NCI-H2171 treated with DMSO at 0.1 percent for 48 hours (cell line): ENCODE measurements around the gene ENDOG.

Source experiments
- DNase-seq: peaks from one replicate; lab custom pipeline; 2025; lab: John Stamatoyannopoulos, UW

ENDOG gene

GRCh38 chr9:128800061-128800460 is 18.2 kb upstream of the ENDOG start:
- no peak for DNase-seq

DNA sequence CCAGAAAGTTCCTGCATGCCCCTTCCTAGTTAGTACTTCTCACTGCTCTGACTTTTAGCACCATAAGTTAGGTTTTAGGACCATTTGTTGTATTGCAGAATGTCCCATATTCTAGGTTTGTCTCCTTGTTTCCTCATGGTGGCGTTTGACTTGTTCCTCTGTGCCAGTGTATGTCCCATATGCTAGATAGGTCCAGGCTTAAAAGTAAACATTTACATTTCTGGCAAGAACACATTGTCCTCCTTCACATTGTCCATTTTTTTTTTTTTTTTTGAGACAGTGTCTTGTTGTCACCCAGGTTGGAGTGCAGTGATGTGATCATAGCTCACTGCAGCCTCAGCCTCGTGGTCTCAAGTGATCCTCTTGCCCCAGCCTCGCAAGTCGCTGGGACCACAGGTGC is 15.8 kb upstream of the ENDOG start:
- no peak for DNase-seq

DNA sequence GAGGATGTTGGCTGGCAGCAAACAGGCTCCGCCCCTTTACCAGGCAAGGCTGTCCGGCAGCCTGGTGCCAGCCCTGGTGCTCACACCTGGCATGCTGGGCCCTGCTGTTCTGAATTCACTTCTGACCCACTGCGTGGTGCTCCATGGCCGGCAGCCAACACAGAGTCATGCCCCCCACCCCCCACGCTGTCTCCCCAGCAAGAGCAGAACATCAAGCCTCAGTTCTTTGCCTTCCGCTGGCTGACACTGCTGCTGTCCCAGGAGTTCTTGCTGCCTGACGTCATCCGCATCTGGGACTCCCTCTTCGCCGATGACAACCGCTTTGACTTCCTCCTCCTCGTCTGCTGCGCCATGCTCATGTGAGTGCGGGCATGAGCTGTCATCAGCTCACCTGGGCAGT is 12.6 kb upstream of the ENDOG start:
- no peak for DNase-seq

- DNase-seq, result no peak
These were observed 10.5 kb upstream of the ENDOG start for GRCh38 chr9:128807827-128808226.

- no peak for DNase-seq
These were observed 9.8 kb upstream of the ENDOG start for GRCh38 chr9:128808543-128808942.

DNA sequence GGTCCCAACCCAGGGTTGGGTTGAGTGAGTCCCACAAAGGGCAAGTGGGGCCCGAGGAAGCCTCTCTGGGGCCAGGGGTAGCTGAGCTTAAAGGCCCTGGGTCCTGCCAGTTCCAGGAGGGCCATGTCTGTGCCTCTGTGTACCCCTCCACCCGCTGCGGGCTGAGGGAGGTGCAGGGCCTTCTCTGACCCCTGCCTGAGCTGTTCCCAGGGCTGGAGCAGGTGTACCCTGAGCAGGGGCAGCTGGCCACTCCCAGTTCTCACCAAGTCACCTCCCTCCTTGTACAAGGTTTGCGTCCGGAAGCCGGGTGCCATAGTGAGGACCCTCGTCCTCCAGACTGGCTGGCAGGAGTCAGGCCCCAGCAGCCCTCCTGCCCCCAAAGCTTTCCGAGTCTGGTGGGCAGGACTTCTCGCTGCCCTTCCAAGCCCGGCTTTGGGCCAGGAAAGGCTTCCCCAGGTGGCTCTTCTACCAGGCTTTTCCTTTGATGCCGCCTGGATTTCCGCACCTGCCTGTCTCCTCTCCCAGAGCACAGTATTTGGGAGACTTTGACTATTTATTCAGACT is 9.2 kb upstream of the ENDOG start:
- DNase-seq, result no peak

DNA sequence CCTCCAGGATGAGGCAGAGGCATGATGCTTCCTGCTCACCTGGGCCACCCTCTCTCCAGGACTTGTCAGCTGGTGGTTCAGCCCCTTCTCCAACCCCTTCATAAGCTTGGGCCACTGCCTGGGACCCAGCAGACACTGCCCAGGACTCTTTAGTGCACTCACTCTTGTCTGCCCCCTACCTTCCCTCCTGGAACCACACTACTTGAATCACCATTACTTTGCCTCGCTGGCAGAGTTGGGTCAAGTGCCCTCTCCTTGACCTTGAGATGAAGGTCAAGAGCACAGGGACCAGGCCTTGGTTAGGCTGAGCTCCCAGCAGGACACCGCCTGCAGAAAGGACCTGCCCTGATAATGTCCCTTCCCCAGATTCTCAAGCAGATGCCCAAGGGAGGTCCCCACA is 8.5 kb upstream of the ENDOG start:
- no peak for DNase-seq

DNA sequence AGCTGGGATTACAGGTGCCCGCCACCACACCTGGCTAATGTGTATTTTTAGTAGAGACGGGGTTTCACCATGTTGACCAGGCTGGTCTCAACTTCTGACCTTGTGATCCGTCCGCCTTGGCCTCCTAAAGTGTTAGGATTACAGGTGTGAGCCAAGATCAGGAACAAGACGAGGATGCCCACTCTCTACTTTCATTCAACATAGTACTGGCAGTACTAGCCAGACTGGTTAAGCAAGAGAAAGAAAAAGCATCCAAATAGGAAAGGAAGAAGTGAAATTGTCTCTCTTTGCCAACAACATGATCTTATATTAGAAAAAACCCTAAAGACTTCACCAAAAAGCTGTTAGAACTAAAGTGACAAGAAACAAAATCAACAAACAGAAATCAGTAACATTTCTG is 7.4 kb upstream of the ENDOG start:
- no peak for DNase-seq

DNA sequence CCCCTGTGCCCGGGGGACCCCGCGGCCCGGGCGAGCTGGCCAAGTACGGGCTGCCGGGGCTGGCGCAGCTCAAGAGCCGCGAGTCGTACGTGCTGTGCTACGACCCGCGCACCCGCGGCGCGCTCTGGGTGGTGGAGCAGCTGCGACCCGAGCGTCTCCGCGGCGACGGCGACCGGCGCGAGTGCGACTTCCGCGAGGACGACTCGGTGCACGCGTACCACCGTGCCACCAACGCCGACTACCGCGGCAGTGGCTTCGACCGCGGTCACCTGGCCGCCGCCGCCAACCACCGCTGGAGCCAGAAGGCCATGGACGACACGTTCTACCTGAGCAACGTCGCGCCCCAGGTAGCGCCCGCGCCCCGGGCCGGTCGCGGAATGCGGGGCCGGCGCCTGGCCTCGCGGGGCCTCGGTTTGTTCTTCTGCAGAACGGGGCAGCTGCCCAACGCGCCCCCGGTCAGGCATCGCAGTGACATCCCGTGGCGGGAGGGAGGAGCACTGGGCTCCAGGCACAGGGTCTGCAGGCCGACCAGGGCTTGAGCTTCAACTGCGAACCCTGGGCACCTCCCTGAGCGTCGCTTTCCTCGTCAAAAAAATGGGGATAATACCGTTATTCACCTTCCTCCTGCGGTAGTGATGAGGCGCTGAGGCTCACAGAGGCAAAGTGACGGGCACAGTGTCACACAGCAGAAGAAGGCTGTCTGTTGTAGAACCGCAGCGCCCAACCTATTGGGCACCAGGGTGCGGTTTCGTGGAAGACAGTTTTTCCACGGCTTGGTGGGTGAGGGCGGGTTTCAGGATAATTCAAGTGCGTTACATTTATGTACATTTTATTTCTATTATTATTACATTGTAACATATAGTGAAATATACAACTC is 777 bp downstream of the ENDOG start:
- DNase-seq, result peak; percentile 63

DNA sequence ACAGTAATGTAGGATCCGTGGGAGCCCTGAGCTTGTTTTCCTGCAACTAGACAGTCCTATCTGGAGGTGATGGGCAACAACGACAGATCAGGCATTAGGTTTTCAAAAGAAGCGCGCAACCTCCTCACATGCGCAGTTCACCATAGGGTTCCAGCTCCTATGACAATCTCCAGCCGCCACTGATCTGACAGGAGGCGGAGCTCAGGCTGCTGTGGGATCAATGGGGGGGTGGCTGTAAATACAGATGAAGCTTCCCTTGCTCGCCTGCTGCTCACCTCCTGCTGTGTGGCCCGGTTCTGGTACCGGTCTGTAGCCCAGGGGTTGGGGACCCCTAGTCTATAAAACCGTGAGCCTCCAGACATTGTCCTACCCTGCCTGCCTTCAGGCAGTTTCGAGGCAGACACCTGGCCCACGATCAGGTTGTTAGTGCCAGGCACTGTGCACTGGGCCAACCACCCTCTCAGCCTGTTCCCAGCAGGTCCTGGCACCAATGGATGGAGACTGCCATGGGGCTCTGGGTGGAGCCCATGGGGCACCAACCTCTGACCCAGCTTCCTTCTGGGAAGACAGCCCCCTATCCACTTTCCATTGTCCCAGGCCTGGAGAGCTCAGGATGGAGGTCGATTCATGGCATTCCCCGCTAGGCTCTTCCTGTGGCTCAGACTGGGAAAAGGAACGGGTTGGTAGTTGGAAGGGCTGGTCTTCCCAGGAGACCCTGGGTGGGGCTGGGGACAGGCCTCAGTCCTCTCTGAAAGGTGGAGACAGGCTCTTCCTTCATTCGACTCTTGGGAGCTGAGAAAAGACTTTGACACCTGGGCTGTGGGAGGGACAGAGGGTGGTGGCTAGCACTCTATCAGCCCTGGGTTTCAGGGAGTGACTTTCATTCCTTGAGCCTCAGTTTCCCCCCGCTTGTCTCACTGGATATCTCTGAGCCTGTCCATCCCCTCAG is 1.7 kb downstream of the ENDOG start:
- no peak for DNase-seq

GRCh38 chr9:128820665-128821583 is 2.6 kb downstream of the ENDOG start:
- DNase-seq, result no peak

GRCh38 chr9:128821584-128822406 is 3.5 kb downstream of the ENDOG start:
- no peak for DNase-seq

DNA sequence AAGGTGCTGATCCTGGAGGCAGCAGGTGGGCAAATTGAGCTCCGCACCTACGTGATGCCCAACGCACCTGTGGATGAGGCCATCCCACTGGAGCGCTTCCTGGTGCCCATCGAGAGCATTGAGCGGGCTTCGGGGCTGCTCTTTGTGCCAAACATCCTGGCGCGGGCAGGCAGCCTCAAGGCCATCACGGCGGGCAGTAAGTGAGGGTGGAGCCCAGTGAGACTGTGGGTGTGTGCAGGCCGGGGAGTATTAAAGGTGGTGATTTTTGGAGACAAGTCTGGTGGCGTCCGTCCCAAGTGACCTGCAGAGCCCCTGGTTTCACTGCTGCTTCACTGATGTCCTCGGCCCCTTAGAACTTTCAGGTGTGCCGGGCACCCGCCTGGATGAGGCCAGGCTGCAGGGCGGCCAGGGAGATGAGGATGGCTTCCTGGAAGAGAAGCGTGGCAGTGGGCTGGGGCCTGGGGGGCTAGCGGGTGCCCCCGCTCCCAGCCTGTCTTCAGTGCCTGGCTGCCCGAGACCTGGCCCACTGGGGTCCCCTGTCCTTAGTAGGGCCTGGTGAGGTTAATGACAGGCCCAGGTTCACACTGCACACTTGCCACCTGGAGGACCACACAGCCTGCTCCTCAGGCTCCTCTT is 4.2 kb downstream of the ENDOG start:
- no peak for DNase-seq

- DNase-seq, result no peak
These were observed 5.1 kb downstream of the ENDOG start for GRCh38 chr9:128823362-128823902.

DNA sequence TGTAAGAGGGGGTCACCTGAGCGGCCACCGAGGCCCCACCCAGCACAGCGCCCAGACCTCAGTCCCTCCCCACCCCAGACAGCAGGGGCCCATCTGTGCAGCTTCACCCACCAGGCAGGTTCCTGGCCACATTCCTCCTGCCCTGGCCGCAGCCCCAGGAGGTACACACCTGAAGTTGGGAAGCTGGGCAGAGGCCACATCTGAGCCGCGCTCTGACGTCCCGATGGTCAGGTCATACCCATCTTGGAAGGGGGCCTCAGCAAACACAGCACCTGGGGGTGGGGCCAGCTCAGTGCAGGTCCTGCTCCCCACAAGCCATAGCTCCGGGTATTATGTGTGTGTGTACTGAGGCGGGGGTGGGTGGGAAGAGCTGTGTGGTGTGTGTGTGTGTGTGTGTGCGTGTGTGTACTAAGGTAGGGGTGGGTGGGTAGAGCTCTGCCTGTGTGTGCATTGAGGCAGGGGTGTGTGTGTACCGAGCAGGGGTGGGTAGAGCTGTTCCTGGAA is 5.7 kb downstream of the ENDOG start:
- DNase-seq, result no peak

GRCh38 chr9:128824911-128825310 is 6.6 kb downstream of the ENDOG start:
- no peak for DNase-seq

- no peak for DNase-seq
These were observed 7.8 kb downstream of the ENDOG start for GRCh38 chr9:128825923-128826700.

DNA sequence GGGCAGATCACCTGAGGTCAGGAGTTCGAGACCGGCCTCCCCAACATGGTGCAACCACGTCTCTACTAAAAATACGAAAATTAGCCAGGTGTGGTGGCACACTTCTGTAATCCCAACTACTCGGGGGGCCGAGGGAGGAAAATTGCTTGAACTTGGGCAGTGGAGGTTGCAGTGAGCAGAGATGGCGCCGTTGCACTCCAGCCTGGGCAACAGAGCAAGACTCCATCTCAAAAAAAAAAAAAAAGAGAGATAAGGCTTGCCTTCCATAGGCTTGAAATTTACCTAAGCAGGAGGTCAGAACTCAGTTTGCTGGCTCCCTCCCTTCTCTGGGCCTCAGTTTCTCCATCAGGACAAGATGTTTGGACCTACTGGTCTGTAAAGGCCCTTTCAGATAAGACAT is 10.0 kb downstream of the ENDOG start:
- DNase-seq, result no peak
